PC-9 (cell line): Measurements from ENCODE around the gene IL4I1.

Source experiments
- CTCF ChIP-seq: fragments of 200-600 bp; sonication (generic); conservative IDR thresholded peaks from 2 replicates; pipeline ENCODE4 v1.6.1; 2017; ENCODE audit warnings: mixed run types, antibody characterized with exemption, mild to moderate bottlenecking, moderate library complexity
- EZH2 ChIP-seq: fragments of 200-600 bp; sonication (generic); IDR thresholded peaks from 2 replicates; pipeline ENCODE4 v1.8.0; 2017; ENCODE audit warnings: antibody characterized with exemption, low read depth

- TF ChIP-seq CTCF (no peak), EZH2 (no peak)
These were observed 36.2 kb downstream of the IL4I1 start for GRCh38 chr19:49860336-49861102.
